ENCODE data around the gene ATP23. TPM values are rescaled to one million over a fixed set of nuclear protein-coding genes. Genes with fewer than 3 reads are reported as not detected.

ATP23 gene
- total RNA-seq, 3 donors from 2014 or later = 13.7 to 19.0 (median 15.3) TPM

- Histone ChIP-seq H3K4me3 (no peak overlapping the region), H3K36me3 (ENCODE audit: low read depth) (no peaks in the 10 kb centered on the region), H3K4me1 (ENCODE audit: low read depth) (peaks cover 5% of the 10 kb centered on the region), H3K9me3 (no peaks in the 10 kb centered on the region)
- intact Hi-C loops (cut with DNase I, micrococcal nuclease) = no loop called here
- ATAC-seq = no peak
- TF ChIP-seq CTCF (IDR thresholded peaks at IDR 0.05) = no peak
- DNase-seq = no peak
Observed at GRCh38 chr12:57936513-57936883, 4.9 kb upstream of the ATP23 start.

DNA sequence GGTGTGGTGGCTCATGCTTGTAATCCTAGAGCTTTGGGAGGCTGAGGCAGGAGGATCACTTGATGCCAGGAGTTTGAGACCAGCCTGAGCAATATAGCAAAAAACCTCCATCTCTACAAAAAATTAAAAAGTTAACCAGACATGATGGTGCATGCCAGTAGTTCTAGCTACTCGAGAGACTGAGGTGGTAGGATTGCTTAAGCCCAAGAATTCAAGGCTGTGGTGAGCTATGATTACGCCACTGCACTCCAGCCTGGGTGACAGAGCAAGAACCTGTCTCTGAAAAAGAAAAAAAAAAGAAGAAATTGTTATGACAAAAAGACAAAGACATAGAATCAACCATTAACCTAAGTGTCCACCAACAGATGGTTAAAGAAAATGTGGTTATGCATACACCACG is 2.1 kb upstream of the ATP23 start:
- TF ChIP-seq CTCF (IDR thresholded peaks at IDR 0.05) = no peak
- ATAC-seq = no peak

DNA sequence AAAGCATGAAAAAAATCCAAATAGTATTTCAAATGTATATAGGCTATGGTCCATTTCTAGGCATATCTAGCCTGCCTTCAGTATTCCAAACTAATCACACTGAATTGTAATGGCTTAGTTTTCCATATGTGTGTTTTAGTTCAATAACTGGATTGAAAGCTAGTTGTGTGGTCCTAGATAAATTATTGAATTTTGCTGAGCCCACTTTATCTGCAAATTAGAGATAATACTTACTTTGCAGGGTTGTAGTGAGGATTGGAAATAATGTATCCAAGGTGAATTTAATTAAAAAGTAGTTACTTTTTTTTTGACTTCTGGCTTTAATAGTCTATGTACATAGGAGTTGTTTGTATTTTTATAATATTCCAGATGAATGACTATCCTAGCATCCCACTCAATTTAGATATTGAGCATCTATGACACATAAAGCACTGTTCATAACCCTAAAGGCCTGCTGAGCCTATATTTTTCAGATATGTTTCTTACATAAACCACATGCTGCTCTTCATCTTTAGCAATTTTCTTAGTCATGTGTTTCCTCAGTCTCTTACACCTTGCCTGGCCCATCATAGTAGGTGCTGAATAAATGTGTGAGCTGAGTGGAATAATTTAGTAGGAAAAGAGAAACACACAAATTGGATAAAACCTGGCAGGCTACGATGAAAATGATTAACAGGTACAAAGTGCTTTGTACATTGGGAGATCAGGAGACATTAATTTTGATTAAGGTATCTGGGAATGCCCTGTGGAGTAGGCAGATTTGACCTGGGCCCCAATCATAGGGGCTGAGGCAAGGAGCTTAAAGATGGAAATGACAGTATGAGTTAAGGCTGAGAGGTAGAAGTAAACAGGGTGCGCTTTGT is 1.1 kb upstream of the ATP23 start:
- DNase-seq (no peak), ATAC-seq (no peak)
- intact Hi-C loops (cut with DNase I, micrococcal nuclease) = no loop called here
- no peak for TF ChIP-seq CTCF (IDR thresholded peaks at IDR 0.05)
- peaks cover 17% of the 10 kb centered on the region for H3K4me1 ChIP-seq (ENCODE audit: low read depth)
- H3K4me3 ChIP-seq = no peak overlapping the region
- no peaks in the 10 kb centered on the region for H3K36me3 ChIP-seq (ENCODE audit: low read depth)
- H3K9me3 ChIP-seq = no peaks in the 10 kb centered on the region

More for the DNA sequence above, 2.1 kb upstream of the ATP23 start:
- Histone ChIP-seq H3K4me3 (no peak overlapping the region), H3K36me3 (ENCODE audit: low read depth) (no peaks in the 10 kb centered on the region), H3K4me1 (ENCODE audit: low read depth) (peaks cover 17% of the 10 kb centered on the region), H3K9me3 (no peaks in the 10 kb centered on the region)
- DNase-seq = no peak
- intact Hi-C loops (cut with DNase I, micrococcal nuclease) = no loop called here

DNA sequence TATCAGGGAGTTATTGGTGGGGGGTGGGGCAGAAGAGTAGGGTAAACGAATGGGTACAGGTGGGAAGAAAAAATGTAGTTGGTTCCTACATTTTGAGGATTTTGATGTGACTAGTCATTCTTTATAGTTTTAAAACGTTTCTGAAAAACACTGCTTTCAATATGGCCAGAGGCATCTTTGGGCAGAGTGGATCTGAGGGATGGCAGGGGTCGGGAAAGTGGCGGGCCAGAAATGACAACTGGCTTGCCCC is 527 bp upstream of the ATP23 start:
- Histone ChIP-seq H3K9me3 (no peaks in the 10 kb centered on the region), H3K4me3 (no peak overlapping the region), H3K36me3 (ENCODE audit: low read depth) (no peaks in the 10 kb centered on the region), H3K4me1 (ENCODE audit: low read depth) (peaks cover 17% of the 10 kb centered on the region)
- no peak for TF ChIP-seq CTCF (IDR thresholded peaks at IDR 0.05)
- ATAC-seq (no peak), DNase-seq (no peak)
- intact Hi-C loops (cut with DNase I, micrococcal nuclease) = no loop called here

- Histone ChIP-seq H3K4me1 (ENCODE audit: low read depth) (peaks cover 17% of the 10 kb centered on the region), H3K9me3 (no peaks in the 10 kb centered on the region), H3K36me3 (ENCODE audit: low read depth) (no peaks in the 10 kb centered on the region), H3K4me3 (no peak overlapping the region)
- TF ChIP-seq CTCF (IDR thresholded peaks at IDR 0.05) = no peak
- no peak for ATAC-seq
- intact Hi-C loops (cut with DNase I, micrococcal nuclease) = no loop called here
- peak in 1 of 3 donors; percentile 18 for DNase-seq
Observed at GRCh38 chr12:57943438-57944080, 2.2 kb downstream of the ATP23 start.
